B cell (primary cell): ENCODE measurements around the gene TBCEL. TPM values are rescaled to one million over a fixed set of nuclear protein-coding genes. Genes with fewer than 3 reads are reported as not detected.

Source experiments
- ATAC-seq: fragments of 200-7000 bp; cut with Tn5 transposase; one replicate; pipeline ENCODE4 v1.10.0; 2021; ENCODE audit warnings: low read depth, mild to moderate bottlenecking, moderate number of reproducible peaks, moderate library complexity
- CTCF ChIA-PET: fragments of 350-600 bp; sonication (Branson Sonifier 250); formaldehyde crosslinking; loops from one replicate; lab custom pipeline; 2021; ENCODE audit warnings: antibody characterized with exemption, inconsistent platforms; lab: Charles Lee
- POLR2A ChIA-PET: fragments of 350-600 bp; sonication (Branson Sonifier 250); formaldehyde crosslinking; loops from one replicate; lab custom pipeline; 2021; ENCODE audit warnings: antibody characterized with exemption; lab: Charles Lee
- DNase-seq: peaks from one replicate; pipeline ENCODE4 v3.0.0; 2013
- H2AFZ ChIP-seq: 2 replicates; pipeline ENCODE4 v1.6.1; 2012; ENCODE audit warnings: mild to moderate bottlenecking, low read depth, low read length; ENCODE audit not compliant: insufficient read depth, poor library complexity, severe bottlenecking
- H3K27ac ChIP-seq, 2 donors: 1 replicate in 1 of 2; 2 replicates in 1 of 2; pipeline ENCODE4 v1.5.1; 2012 to 2013; ENCODE audit warnings: low read length in 2 of 2, mild to moderate bottlenecking in 2 of 2, moderate library complexity in 1 of 2
- H3K27me3 ChIP-seq, 4 experiments: fragments of 200-600 bp in 1 of 4; sonication (generic) in 1 of 4; replicated peaks in 1 of 4; 1 replicate in 2 of 4; 2 replicates in 2 of 4; pipeline versions ENCODE4 v1.6.1 to v1.7.0; 2013 to 2016; ENCODE audit warnings: low read length in 3 of 4, mild to moderate bottlenecking in 2 of 4, mixed read lengths in 1 of 4, moderate library complexity in 1 of 4; ENCODE audit not compliant: insufficient read depth in 4 of 4, control insufficient read depth in 3 of 4; ENCODE audit errors: control extremely low read depth in 1 of 4
- H3K36me3 ChIP-seq, 2 experiments: replicated peaks in 1 of 2; 1 replicate in 1 of 2; 2 replicates in 1 of 2; pipeline versions ENCODE4 v1.6.1 to v1.7.1; 2013; ENCODE audit warnings: low read length in 1 of 2; ENCODE audit not compliant: insufficient read depth in 2 of 2, control insufficient read depth in 1 of 2; ENCODE audit errors: control extremely low read depth in 1 of 2, extremely low read depth in 1 of 2
- H3K4me1 ChIP-seq, 2 donors: fragments of 200-600 bp in 1 of 2; sonication (generic) in 1 of 2; 1 replicate in 1 of 2; 2 replicates in 1 of 2; pipeline versions ENCODE4 v1.5.1 to v1.6.1; 2013 to 2017; ENCODE audit warnings: low read length in 2 of 2; ENCODE audit not compliant: control insufficient read depth in 2 of 2, insufficient read depth in 2 of 2
- H3K4me2 ChIP-seq: replicated peaks from 2 replicates; pipeline ENCODE3; 2012; ENCODE audit warnings: mild to moderate bottlenecking, low read depth, low read length; ENCODE audit not compliant: poor library complexity, severe bottlenecking
- H3K4me3 ChIP-seq, 5 experiments: fragments of 200-600 bp in 1 of 5; sonication (generic) in 1 of 5; 1 replicate in 3 of 5; 2 replicates in 2 of 5; pipeline versions ENCODE4 v1.5.1 to v1.7.0; 2011 to 2016; ENCODE audit warnings: low read length in 4 of 5, mild to moderate bottlenecking in 4 of 5, low read depth in 2 of 5, control low read depth in 1 of 5, moderate library complexity in 1 of 5; ENCODE audit not compliant: insufficient read depth in 1 of 5; ENCODE audit errors: control extremely low read depth in 1 of 5, extremely low read depth in 1 of 5
- H3K79me2 ChIP-seq: fragments of 200-600 bp; sonication (generic); one replicate; pipeline ENCODE4 v1.6.0; 2016; ENCODE audit warnings: low read length; ENCODE audit not compliant: control insufficient read depth, insufficient read depth
- H3K9ac ChIP-seq: fragments of 200-600 bp; sonication (generic); 2 replicates; pipeline ENCODE4 v1.6.1; 2017; ENCODE audit warnings: mild to moderate bottlenecking, low read length, moderate library complexity
- H3K9me3 ChIP-seq, 3 donors: one replicate each; pipeline versions ENCODE4 v1.6.1 to v1.7.1; 2013; ENCODE audit warnings: low read length in 2 of 3; ENCODE audit not compliant: control insufficient read depth in 2 of 3, insufficient read depth in 1 of 3; ENCODE audit errors: control extremely low read depth in 1 of 3
- H4K20me1 ChIP-seq: 2 replicates; pipeline ENCODE4 v1.6.0; 2012; ENCODE audit warnings: mild to moderate bottlenecking, low read length; ENCODE audit not compliant: insufficient read depth, control insufficient read depth, poor library complexity, severe bottlenecking
- H3K27ac Mint-ChIP-seq: one replicate; pipeline ENCODE4 v1.8.0; 2021; ENCODE audit warnings: mixed read lengths
- H3K27me3 Mint-ChIP-seq: one replicate; pipeline ENCODE4 v1.8.0; 2021; ENCODE audit warnings: mixed read lengths
- H3K4me1 Mint-ChIP-seq: one replicate; pipeline ENCODE4 v1.8.0; 2021; ENCODE audit warnings: mixed read lengths
- H3K4me3 Mint-ChIP-seq: one replicate; pipeline ENCODE4 v1.8.0; 2021; ENCODE audit warnings: mixed read lengths
- H3K9me3 Mint-ChIP-seq: one replicate; pipeline ENCODE4 v1.8.0; 2022; ENCODE audit warnings: mixed read lengths; ENCODE audit not compliant: insufficient read depth
- CTCF ChIP-seq: fragments of 200-600 bp; IDR thresholded peaks from one replicate; pipeline ENCODE4 v1.8.0; 2022; ENCODE audit warnings: antibody characterized with exemption, mild to moderate bottlenecking
- EZH2 ChIP-seq: IDR thresholded peaks from 2 replicates; pipeline ENCODE4 v1.6.1; 2012; ENCODE audit warnings: borderline replicate concordance, low read depth, mild to moderate bottlenecking, moderate library complexity, low read length; ENCODE audit not compliant: insufficient read depth, poor library complexity, severe bottlenecking
- WGBS: methylation state at CpG from one replicate; pipeline ENCODE4 v1.1.5; 2013; ENCODE audit warnings: missing lambda C conversion rate; ENCODE audit not compliant: insufficient coverage; 5-methylcytosine and 5-hydroxymethylcytosine counted together
- intact Hi-C: fragments of 100-400 bp; cut with micrococcal nuclease; formaldehyde crosslinking; loops from one replicate; pipeline ENCODE4 v1.10.0; 2022
- polyA plus RNA-seq: library from polyadenylated mRNA; depleted of rRNA; stranded (reverse); fragments of >200 nt; gene quantifications from 2 replicates; pipeline ENCODE4 v1.2.3, GENCODE V29; 2012
- total RNA-seq, 2 donors: library from RNA; stranded (reverse); fragments of 120-200 nt in 1 of 2; gene quantifications; 1 replicate in 1 of 2; 2 replicates in 1 of 2; pipeline versions ENCODE4 v1.2.3 to v1.2.4, GENCODE V29; 2013 to 2022

Gene TBCEL
- total and polyA plus RNA-seq, 2 donors (not counting 1 experiment from before 2014, with no cell fraction given): 3.5 to 22.8 TPM

DNA sequence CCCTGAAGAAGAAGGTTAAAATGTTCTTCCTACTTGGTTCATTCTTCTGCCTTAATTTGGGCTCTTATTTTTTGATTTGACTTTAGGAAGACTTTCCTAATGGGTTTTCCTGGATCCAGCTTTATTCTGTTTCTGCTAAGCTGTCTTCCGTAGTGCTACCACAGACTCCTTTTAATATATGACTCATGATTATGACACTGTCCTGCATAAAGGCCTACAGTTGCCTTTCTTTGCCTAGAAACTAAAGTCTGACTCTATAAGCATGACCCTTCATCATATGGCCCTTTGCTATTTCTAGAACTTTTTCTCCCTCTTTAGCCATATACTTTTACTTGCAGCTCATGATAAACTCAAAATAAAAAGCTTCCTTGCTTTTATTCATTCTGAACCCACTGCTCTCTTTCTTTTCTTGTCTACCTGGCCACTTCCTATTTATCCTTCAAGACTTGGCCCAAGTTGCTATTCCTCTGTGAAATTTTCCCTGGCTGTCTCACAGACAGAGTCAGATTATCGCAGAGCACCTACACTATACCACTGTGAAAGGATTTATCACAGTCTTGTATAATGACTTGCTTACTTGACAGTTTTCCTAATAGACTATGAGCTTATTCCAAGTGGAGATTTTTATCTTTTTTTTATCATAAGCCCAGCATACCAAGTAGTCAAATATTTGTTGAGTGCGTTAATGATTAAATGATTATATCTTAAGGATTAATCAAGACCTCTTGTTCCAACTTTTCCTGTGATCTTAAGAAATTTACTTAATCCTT, 24.7 kb downstream of the TBCEL start:
- CTCF ChIA-PET: interaction anchor here (1.1 kb wide), 1 partner anchor 10 kb away, joined by 3 read pairs; no protein-coding TSS in a partner anchor
- no peak overlapping the region for H3K27ac Mint-ChIP-seq

More for the DNA sequence above, 24.7 kb downstream of the TBCEL start:
- Histone ChIP-seq H3K79me2 (no peaks in the 10 kb centered on the region), H3K27ac (no peak overlapping the region), H2AFZ (no peak overlapping the region), H3K36me3 (peaks cover 4 to 31% of the 10 kb centered on the region in 2 experiments), H3K9me3 (no peaks in the 10 kb centered on the region), H3K4me3 (no peak overlapping the region), H3K9ac (no peak overlapping the region), H3K27me3 (no peaks in the 10 kb centered on the region), H3K4me2 (no peak overlapping the region), H3K4me1 (no peaks in the 10 kb centered on the region), H4K20me1 (no peaks in the 10 kb centered on the region)
- TF ChIP-seq EZH2 (no peak), CTCF (no peak)
- intact Hi-C loops: no loop called here
- POLR2A ChIA-PET: no interaction called here
- WGBS: no CpG with 5 or more reads among the region's 3 CpGs
- Mint-ChIP-seq H3K27me3 (no peaks in the 10 kb centered on the region), H3K4me1 (no peaks in the 10 kb centered on the region), H3K4me3 (no peak overlapping the region), H3K9me3 (no peaks in the 10 kb centered on the region)
- ATAC-seq: no peak
- no peak for DNase-seq
